Frontal cortex (tissue), 4 donors: ENCODE data around the gene BCL2L15. TPM values are rescaled to one million over a fixed set of nuclear protein-coding genes. Genes with fewer than 3 reads are reported as not detected.

ENCODE experiments used
- DNase-seq, 2 donors: peaks; one replicate each; pipeline ENCODE4 v3.0.0; 2012; ENCODE audit warnings: low spot score in 2 of 2
- FAIRE-seq: peaks from 2 replicates; lab custom pipeline; 2012; peaks lifted over from hg19 to GRCh38; lab: Jason Lieb, UNC
- total RNA-seq: library from RNA; depleted of rRNA; stranded (reverse); fragments of >200 nt; gene quantifications from one replicate; pipeline ENCODE4 v1.2.3, GENCODE V29; 2014
- donor health status: control.
- donor health status: control.
- donor health status: control.

Gene BCL2L15
- total RNA-seq, 1 donor from 2014 or later: 0.82 TPM

GRCh38 chr1:113836534-113836933 is 50.8 kb downstream of the BCL2L15 start:
- FAIRE-seq (no peak), DNase-seq (no peak)

- FAIRE-seq (peak; percentile 96), DNase-seq (peak; percentile 25 to 44)
Measured at GRCh38 chr1:113835686-113836290, 51.6 kb downstream of the BCL2L15 start.

- DNase-seq: no peak
- no peak for FAIRE-seq
Measured at GRCh38 chr1:113834716-113835115, 52.7 kb downstream of the BCL2L15 start.

Other genes with a start within 250 kb of the BCL2L15 start
- 33.0 TPM for gene PHTF1, start 128.1 kb downstream of the BCL2L15 start, total RNA-seq
- 66.0 TPM for gene RSBN1, start 75.1 kb downstream of the BCL2L15 start, total RNA-seq
- gene PTPN22, start 15.9 kb downstream of the BCL2L15 start, total RNA-seq: 0.82 TPM
- 27.3 TPM for gene AP4B1, start 17.2 kb upstream of the BCL2L15 start, total RNA-seq
- 6.5 TPM for gene DCLRE1B, start 17.7 kb upstream of the BCL2L15 start, total RNA-seq
- 35.5 TPM for gene HIPK1, start 41.7 kb upstream of the BCL2L15 start, total RNA-seq
- 17.5 TPM for gene OLFML3, start 91.9 kb upstream of the BCL2L15 start, total RNA-seq